ENCODE results near the gene FAAP20. TPM values are rescaled to one million over a fixed set of nuclear protein-coding genes. Genes with fewer than 3 reads are reported as not detected.
A peak's percentile ranks its signal among the peaks of the same experiment; 100 is the strongest.

FAAP20 gene
- polyA plus RNA-seq, 3 donors, result 30.4 to 69.3 (median 62.6) TPM

DNA sequence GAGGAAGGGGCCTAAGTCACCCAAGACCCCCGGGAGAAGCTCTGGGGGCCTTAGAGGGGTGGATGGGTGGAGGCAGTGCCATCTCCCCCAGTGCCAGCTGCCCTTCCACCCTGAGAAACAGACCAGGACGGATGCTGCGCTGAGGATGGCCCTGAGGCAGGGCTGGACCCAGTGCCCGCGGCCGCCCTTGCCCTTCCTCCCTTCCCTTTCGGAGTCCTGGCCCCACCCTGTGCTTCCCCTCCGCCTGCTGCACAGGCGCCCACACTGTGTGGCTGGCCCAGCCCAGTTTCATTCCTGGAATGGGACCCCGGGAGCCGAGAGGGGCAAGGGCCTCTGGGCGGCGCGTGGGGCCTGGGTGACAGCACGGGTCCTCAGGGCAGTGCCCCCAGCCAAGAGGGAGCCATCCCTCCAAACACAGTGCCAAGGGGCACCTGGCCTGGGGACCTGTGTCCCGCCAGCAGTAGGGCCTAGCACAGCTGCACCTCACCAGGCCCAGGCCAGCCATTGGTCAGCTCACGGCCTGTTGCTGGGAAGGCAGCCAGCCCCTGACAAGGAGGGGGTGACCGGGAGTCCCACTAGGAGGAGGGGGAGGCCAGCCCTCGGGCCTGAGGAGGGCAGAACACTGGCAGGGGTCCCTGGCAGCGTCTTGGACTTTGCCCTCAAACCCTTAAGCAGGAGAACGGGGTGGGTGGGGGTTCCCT, 20.1 kb upstream of the FAAP20 start:
- H3K27ac ChIP-seq (ENCODE audit: low read depth, low read length), result peak overlapping the region; percentile 39
- WGBS, 3 donors, result 31 to 61% (median 45%) methylated on average over 21 of the region's 21 CpGs

DNA sequence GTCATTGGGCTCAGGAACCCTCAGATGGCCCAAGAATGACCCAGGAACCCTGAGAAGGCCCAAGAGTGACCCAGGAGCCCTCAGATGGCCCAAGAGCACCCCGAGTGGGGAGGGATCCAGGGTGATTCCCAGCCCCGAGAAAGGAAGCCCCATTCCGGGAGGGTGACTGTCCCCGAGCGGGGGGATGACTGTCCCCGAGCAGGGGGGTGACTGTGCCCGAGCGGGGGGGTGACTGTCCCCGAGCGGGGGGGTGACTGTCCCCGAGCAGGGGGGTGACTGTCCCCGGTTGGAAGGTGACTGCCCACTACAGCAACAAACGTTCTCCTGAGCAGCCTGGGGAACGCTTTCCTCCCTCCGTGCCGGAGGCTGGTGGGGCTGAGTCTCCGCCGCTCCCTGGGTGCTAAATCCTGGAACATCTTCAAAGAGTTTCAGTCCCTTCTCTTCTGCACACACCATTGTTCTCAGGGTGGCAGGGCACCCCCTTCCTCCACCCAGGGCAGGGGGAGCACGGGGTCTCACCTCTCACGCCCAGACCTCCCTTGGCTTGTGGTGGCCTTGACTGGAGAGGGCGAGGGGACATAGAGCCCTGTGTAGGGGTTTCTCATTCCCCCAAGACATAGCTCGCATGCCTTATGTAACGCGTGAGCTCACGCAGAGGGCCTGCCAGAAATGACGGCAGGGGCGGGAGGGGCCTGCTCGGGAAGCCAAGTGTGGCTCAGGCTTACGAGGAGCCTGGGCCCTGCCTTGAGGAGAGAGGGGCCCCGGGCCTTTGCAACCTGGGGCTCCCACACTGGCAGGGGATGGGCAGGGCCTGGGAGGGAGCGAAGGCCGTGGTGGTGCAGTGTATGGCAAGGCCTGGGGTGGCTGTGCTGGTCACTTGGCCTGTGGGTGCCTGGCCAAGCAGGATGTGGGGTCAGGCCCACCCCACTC, 19.3 kb upstream of the FAAP20 start:
- peak overlapping the region; percentile 88 for H3K27ac ChIP-seq (ENCODE audit: low read depth, low read length)
- WGBS, 3 donors, result 36 to 73% (median 44%) methylated on average over 29 to 32 of the region's 32 CpGs

DNA sequence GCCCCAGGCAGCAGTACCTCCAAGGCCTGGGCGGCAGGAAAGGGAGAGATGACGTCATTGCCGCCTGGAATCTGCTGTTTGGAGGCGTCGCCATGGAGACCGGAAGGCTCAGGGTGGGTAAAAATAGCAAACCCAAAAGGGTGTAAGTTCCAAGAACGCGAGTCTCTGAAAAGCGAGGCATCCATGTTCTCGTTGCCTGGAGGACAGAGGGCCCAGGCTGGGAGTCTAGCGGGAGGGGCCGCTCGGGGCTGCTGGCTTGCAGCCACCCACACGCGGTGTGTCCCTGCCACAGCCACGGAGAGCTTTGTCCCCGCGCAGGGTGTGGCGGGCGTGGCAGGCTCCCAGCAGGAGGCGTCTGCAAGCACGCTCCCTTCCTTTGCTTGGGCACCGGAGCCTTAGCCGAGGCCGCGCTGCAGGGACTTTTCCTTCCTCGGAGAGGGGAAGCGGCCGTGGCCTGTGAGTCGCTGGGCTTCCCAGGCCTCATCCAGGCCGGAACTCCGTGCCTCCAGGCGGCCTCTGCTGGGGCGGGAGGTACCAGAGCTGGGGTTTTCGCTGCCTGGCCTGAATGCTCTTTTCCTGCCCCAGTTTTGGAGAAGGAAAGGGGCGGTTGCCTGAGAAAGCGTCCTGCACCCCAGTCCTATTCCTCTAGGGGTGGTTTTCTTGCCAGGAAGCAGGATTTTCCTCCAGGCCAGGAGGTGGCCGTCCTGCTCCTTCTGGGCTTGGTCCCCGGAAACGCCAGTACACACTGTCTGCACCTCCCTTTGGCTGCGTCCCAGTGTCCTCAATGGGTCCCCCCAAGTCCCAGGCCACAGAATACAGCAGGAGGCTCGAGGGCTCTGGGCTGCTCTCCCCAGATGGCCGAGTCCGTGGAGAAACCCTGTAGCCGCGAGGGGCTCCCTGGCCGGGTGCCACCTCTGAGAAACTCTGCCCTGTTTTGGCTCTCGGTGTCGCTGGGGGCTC, 18.2 kb upstream of the FAAP20 start:
- 7 to 20% (median 7%) methylated on average over 46 to 49 of the region's 49 CpGs for WGBS, 3 donors
- H3K27ac ChIP-seq (ENCODE audit: low read depth, low read length), result peak overlapping the region; percentile 88

GRCh38 chr1:2212274-2212531, 17.6 kb upstream of the FAAP20 start:
- no peak overlapping the region for H3K27ac ChIP-seq (ENCODE audit: low read depth, low read length)
- WGBS, 3 donors, result 32 to 49% (median 39%) methylated on average over 9 to 10 of the region's 10 CpGs

- no peak overlapping the region for H3K27ac ChIP-seq (ENCODE audit: low read depth, low read length)
- WGBS, 3 donors, result 95% methylated on average over 13 of the region's 13 CpGs
Observed at GRCh38 chr1:2210786-2211185, 16.2 kb upstream of the FAAP20 start.

- 83 to 85% (median 85%) methylated on average over 17 to 19 of the region's 19 CpGs for WGBS, 3 donors
- no peak overlapping the region for H3K27ac ChIP-seq (ENCODE audit: low read depth, low read length)
Observed at GRCh38 chr1:2210084-2210653, 15.6 kb upstream of the FAAP20 start.

DNA sequence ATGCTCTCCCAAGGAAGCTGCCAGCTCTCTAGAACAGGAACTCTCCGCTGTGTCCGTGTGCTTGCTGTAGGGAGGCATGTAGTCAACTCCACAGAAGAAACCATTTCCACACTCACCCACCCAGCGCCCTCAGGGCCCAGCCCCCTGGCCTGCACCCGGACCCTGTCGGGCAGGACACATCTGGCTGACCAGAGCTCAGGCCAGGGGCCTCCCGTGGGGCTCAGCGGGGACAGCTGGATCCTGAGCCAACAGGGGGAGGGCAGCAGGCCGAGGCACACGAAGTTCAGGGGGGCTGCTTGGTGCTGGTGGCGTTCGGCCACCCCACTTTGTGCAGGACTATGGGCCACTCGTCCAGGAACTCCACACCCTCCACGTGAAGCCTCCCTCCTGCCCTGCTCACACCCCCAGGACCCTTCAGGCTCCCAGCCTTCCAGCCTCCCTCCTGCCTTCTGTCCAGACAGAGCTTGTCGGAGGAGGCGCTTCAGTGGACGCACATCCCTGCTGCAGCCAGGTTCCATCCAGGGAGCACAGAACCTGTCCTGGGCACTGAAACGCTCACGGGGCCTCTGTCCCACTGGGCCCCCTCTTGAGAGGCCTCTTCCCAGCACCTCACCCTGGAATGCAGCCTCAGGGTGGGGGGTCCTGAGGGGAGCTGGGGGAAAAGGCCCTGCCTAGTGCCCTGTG, 15.0 kb upstream of the FAAP20 start:
- 58 to 71% (median 63%) methylated on average over 18 of the region's 18 CpGs for WGBS, 3 donors
- no peak overlapping the region for H3K27ac ChIP-seq (ENCODE audit: low read depth, low read length)

DNA sequence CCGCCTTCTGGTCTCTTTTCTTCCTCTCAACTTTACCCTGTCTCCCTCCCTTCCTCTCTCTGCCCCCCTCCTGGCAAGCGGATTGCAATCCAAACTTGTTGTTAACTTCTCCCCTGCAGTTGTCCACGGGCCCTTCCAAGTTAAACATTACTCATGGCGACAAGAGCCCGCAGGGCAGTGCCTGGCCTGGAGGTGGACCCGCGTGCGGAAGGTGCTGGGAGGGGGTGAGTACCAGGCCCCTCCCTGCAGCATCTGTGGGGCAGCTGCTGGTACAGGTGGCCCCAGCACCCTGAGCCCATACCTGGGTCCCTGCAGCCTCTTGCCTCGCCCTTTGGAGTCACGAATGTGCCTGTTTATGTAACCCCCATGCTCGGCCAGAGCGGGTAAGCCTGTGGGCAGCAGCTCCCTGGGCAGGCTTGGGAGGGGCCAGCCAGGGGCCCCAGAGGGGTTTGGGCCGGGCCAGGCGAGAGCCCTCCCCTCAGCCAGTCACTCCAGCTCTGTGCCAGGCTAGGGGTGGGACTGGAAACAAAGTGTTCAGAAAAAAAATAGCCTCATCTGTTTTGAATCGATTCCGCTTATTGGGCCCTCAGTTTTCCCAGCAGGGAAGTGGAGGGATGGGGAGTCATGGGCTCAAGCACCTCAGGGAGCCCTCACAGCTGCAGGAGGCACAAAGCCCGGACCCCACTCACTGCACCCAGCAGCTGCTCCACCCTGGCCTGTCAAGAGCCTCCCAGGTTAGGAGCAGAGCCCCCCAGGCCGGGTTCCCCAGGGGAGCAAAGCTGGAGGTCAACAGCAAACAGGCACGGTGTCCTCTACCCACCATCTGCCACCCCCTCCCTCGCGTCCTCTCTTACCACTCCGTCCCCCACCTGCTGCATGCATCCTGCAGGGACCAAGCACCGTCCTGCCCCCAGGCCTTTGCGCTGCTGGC, 14.0 kb upstream of the FAAP20 start:
- no peak overlapping the region for H3K27ac ChIP-seq (ENCODE audit: low read depth, low read length)
- 42 to 70% (median 53%) methylated on average over 23 to 24 of the region's 24 CpGs for WGBS, 3 donors

DNA sequence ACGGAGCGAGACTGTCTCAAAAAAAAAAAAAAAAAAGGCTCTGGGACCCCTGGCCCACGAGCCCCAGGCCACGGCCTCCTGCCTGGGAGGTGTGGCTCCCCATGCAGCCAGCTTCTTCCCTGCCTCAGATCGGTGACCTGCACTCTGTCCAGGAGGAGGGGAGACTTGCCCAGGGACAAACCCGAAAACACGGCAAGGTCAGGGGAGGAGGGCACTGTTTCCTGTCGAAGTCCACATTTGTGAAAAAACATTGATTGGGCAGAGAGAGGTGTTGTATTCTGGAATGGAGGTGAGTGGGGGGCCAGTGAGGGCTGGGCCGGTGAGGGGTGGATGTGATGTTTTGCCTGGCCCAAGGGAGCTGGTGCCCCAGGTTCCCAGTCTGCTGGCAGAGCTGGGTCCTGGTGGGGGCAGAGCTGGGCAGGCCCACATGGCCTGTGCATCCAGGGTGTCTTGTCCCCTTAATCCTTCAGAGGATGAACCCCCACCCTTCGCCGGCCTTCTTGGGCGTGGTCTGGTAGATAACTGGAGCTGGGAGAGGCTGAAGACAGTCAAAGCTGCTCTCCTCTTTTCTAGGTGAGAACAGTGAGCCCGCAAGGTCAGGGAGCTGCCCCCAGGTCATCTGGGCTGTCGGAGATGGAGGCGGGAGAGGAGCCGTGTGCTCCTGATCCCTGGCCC, 12.4 kb upstream of the FAAP20 start:
- 70 to 83% (median 75%) methylated on average over 14 to 16 of the region's 16 CpGs for whole genome bisulfite sequencing, 3 donors

GRCh38 chr1:2205191-2205952, 10.8 kb upstream of the FAAP20 start:
- WGBS, 3 donors, result 11 to 15% (median 14%) methylated on average over 78 to 81 of the region's 84 CpGs

More for the DNA sequence above, 12.4 kb upstream of the FAAP20 start:
- peak overlapping the region; percentile 55 for H3K27ac ChIP-seq (ENCODE audit: low read depth, low read length)

GRCh38 chr1:2204415-2205190, 10.0 kb upstream of the FAAP20 start:
- no peak overlapping the region for H3K27ac ChIP-seq (ENCODE audit: low read depth, low read length)
- WGBS, 3 donors, result 0 to 3% (median 3%) methylated on average over 27 to 39 of the region's 60 CpGs

More at GRCh38 chr1:2205191-2205952, 10.8 kb upstream of the FAAP20 start:
- H3K27ac ChIP-seq (ENCODE audit: low read depth, low read length), result peak overlapping the region; percentile 32

GRCh38 chr1:2203671-2204414, 9.3 kb upstream of the FAAP20 start:
- no peak overlapping the region for H3K27ac ChIP-seq (ENCODE audit: low read depth, low read length)
- WGBS, 3 donors, result 52 to 74% (median 63%) methylated on average over 25 of the region's 25 CpGs

DNA sequence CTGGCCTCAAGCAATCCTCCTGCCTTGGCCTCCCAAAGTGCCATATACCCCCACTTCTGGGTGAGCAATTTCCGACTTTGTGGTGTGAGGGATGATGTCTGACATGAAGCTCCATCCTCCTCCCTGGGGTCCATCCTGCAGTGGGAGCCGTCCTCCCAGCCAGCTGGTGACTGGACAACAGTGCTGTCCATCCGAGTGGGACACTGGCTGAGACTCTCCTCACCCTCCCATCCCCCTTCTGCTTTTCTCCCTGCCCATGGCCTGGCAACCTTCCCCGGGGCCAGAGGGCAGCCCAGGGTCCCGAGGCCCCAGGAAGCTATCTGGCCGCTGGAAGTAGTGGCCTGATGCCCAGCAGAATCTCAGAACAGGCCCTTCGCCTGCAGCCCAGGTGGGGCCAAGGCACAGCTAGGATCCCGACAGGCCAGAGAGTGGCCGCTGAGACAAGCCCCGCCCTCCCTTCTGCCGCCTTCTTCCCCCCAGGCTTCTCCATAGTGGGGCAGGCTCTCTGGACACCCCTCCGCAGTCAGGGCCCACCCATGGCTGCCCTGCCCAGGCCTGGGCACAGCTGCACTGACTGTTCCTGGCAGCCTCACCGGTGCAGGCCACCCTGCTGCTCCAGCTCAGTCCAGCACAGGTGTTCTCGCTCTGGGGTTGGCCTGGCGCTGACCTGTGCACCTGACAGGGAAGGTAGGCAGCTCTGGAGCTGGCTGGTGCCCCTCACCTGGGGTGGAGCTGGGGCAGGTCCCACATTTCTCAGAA, 8.4 kb upstream of the FAAP20 start:
- 88 to 90% (median 89%) methylated on average over 12 to 15 of the region's 15 CpGs for WGBS, 3 donors
- H3K27ac ChIP-seq (ENCODE audit: low read depth, low read length), result no peak overlapping the region
